ENCODE measurements around the gene TMEM123.
A peak's percentile ranks its signal among the peaks of the same experiment; 100 is the strongest.
"Not testable (repeated sequence)": the region's sequence is repeated elsewhere in the genome, so short reads cannot be mapped to it uniquely, and the experiment has no call there.

The TMEM123 gene

DNA sequence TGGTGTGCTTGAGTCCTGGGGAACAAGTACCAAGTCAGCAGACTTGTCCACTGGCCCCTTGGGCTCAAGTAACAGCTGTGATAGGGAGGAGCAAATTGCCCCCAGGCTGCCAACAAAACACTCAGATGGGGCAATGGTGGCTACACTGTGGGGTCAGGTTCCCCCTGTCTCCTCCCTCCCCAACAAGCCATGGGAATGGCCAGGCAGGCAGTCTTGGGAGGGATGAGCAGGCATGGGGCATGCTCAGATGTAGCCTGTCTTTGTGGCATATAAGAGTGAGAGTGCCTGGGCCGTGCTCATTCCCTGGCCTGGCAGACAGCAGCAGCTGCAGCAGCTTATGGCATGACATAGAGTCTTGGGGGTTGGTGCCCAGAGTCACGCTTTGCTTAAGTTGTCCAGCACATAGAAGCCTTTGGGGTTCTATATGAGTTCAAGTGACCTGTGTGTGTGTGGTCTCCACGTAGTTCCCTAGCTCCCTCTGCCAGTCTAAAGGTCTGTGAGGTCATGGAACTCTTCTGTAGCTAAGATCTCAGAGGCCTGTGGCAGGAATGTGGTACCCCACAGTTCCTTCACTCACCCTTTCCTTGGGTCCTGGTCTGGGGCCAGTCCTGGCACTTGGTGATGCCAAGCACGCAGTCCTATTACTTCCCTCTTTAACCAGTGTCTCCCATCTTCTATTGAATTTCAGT lies 60.9 kb downstream of the TMEM123 start:
- DNase-seq (ENCODE audit: low read depth): no peak

DNA sequence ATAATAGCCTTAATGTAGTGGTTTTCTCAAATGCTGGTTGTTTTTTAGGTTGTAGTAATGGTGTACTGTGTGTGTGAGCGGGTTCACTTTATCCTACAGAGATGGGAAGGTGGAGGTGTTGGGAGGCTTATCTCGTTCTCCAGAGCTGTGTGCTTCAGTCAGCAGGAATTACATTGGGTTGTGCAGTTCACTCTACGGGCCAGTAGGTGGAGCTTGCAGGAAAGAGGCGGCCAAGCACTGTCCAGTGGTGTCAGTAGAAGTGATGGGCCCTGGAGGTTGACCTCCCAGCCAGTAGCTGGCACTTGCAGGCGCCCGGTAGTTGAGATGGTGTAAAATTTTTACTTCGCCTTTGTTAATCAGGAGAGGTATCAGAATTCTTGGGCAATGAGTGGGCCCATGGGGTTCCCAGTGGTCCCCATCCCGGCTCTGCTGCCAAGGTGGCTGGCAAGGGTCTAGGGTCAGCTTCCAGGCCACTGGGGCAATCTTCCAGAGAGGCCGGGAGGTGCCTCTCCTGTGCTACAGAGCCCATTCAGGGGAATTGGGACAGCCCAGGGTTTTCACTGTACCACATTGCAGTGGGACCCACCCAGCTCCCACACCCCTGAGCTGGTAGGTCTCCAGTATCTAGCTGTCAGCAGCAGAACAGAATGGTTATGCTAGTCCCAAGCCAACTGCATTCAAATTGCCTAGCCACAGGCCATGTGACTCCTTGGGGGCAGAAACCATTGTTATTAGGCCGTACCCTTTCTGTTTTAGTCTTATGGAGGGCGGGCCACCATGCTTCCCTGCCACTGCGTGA lies 61.7 kb downstream of the TMEM123 start:
- DNase-seq (ENCODE audit: low read depth): peak; percentile 40

DNA sequence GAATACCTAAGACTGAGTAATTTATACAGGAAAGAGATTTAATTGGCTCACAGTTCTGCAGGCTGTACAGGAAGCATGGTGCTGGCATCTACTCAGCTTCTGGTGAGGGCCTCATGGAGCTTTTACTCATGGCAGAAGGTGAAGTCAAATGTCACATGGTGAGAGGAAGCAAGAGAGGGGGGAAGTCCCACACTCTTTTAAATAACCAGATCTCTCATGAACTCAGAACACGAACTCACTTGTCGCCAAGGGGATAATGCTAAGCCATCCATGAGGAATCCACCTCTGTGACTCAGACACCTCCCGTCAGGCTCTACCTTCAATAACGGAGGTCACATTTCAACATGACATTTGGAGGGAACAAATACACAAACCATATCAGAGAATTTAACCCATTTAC lies 63.3 kb downstream of the TMEM123 start:
- no peak for DNase-seq (ENCODE audit: low read depth)

DNA sequence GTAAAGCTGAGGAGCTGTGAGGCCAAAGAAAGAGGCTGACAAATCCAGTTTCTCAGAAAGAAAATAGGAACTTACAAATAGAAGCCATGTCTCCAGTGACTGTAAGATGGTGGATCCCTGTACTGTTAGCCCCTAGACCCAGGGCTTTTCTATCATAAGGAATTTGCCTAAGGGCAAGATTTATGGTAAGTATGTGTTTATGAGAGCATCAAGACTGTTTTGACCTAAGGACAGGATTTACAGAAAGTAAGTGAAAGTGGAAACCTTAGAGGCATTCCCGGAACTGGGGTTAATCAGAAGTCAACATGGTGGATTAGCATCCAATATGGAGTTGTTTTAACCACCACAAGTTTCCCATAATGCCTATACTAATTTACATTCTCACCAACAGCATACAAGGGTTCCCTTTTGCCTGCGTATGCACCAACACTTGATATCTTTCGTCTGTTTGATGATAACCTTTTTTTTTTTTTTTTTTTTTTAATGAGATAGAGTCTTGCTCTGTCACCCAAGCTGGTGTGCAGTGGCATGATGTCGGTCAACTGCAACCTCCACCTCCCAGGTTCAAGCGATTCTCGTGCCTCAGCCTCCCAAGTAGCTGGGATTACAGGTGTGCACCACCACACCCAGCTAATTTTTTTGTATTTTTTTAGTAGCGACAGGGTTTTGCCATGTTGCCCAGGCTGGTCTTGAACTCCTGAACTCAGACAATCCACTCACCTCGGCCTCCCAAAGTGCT lies 65.4 kb downstream of the TMEM123 start:
- no peak for DNase-seq (ENCODE audit: low read depth)

DNA sequence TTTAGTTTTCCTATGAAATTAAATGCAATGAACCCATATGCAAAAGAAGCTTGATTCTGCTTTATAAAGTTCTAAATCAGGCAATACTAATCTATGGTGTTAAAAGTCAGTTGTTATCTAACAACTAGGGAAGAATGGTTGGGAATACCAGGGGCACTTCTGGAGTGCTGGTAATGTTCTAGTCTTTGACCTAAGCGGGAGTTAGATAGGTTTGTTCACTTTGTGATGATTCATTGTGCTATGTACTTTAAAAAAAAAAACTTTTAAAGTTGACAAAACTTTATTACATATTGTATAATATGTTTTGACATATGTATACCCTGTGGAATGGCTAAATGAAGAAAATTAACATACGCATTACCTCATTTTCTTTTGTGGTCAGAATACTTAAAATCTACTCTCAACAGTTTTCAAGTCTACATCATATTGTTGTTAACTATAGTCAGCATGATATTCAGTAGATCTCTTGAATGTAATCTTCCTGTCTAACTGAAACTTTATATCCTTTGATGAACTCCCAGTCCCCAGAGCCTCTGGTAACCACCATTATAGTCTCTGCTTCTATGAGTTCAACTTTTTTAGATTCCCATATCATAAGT lies 66.3 kb downstream of the TMEM123 start:
- DNase-seq (ENCODE audit: low read depth): no peak

DNA sequence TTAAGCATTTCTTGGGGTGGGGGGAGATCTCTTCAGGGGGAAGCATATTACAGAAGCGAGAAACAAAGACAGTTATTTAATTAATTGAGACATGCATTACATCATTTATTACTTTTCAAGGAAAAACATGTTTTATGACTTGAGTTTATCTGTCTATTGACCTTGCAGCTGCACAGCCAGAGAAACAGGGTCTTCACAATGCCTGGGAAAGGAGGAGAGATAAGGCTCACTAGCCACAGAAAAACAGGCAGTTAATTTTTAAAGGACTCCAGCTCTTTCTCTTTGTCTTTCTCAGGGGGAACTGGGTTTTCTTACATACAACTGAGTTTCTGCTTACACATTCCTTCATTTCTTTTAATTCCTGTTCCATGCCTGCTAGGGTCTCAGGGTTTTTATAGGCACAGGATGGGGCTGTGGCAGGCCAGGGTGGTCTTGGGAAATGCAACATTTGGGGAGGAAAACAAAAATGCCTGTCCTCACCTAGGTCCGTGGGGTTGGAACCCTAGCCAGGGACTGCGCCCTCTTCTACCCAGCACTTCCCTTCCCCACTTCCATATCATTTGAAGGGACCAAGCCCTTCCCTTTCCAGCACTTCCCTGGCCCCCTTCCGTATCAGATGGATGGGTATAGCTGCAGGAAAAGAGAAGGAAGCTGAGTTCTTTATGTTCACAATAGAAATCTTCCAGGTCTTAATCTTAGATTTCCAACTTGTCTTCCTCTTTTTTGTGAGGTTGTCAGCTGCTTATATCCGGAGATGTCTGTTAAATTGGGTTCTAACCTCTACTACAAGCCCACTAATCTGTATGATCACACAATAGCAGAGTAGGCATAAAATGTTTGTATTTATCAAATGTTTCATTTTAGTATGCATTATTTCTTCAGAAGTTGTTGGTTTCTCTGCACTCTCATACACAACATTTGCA lies 67.2 kb downstream of the TMEM123 start:
- DNase-seq (ENCODE audit: low read depth): no peak

DNA sequence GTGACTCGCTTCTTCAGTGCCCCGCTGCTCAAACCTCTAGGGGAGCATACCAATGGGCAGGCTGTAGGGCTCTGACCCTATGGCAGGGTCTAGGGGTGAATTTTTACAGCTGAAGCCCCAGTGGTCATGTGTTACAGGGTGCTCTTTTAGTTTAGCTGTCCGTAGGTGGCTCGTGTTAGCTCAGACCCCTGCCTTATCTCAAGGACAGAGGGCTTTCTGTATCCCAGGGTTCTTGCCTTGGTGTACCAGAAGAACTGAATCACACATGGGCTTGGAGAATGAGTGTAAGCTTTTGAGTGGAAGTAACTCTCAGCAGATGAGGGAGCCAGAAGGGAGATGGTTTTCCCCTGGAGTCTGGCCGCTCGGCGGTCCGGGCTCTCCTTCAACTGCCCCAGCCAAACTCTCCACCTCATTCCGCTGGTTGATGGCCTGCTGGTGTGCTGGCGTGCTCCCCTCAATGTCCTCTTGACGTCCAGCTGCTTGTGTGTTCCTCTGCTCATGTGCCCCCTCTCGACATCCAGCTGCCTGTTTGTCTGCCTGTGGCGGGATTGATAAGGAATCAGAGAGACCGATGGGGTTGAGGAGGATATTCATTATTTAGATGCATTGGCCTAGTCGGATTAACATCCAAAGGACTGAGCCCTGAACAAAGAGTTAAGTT lies 68.0 kb downstream of the TMEM123 start:
- no peak for DNase-seq (ENCODE audit: low read depth)

DNA sequence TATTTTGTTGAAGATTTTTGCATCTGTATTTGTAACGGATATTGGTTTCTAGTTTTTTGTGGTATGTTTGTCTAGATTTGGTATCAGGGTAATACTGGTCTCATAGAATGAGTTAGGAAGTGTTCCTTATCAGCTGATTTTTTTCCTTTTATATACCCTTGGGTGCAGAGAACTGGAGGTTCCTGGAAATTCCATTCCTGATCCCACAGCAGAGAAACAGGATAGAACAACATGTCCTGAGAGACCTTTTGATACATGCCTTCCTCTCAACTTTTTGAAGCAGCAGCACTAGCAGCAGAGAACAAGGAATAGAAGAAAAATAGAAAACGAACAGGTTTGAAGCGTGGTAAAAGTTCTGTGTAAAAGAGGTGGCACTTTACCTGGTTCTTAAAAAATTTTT lies 68.7 kb downstream of the TMEM123 start:
- DNase-seq (ENCODE audit: low read depth): no peak

DNA sequence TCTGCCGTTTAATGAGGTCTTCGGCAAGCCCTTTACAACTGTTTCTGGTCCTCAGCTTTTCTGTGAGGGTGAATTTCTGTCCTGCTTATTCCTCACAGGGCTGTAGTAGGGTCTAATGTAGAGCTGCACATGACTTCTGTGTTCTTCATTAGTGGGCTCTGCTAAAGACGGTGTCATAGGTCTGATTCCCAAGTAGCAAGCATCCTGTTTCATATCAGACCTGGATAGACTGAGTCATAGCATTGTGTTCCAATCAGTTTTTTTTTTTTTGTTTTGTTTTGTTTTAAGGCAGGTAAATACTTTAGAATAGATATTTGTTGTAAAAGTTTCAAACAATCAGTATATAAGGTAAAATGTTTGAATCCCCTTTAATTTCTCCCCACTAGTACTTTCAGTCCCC lies 70.2 kb downstream of the TMEM123 start:
- DNase-seq (ENCODE audit: low read depth): no peak

DNA sequence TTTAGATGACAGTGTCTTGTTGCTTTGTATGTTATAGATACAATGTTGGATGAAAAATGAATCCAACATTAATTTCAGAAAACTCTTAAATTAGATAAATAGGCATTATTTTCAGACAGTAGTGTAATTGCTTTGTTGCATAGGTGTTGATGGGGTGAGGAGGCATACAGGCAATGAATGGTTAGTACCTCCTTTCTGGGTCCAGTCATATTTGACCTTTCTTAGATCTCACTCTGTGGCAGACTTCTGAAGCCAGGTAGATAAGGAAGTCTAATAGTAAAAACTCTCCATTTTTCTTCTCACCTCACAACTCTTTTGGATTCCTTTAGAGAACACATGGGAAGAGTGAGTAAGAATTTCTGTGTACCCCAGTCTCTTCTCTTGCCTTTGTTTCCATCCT lies 73.7 kb downstream of the TMEM123 start:
- DNase-seq (ENCODE audit: low read depth): no peak

DNA sequence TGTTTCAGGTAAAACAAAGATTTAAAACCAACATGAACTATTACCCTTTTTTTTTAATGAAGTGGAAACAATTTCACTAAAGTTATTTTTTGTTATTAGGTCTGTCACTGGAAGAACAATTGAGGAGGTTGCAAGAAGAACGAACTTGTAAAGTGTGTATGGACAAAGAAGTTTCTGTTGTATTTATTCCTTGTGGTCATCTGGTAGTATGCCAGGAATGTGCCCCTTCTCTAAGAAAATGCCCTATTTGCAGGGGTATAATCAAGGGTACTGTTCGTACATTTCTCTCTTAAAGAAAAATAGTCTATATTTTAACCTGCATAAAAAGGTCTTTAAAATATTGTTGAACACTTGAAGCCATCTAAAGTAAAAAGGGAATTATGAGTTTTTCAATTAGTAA lies 74.7 kb downstream of the TMEM123 start:
- no peak for DNase-seq (ENCODE audit: low read depth)

DNA sequence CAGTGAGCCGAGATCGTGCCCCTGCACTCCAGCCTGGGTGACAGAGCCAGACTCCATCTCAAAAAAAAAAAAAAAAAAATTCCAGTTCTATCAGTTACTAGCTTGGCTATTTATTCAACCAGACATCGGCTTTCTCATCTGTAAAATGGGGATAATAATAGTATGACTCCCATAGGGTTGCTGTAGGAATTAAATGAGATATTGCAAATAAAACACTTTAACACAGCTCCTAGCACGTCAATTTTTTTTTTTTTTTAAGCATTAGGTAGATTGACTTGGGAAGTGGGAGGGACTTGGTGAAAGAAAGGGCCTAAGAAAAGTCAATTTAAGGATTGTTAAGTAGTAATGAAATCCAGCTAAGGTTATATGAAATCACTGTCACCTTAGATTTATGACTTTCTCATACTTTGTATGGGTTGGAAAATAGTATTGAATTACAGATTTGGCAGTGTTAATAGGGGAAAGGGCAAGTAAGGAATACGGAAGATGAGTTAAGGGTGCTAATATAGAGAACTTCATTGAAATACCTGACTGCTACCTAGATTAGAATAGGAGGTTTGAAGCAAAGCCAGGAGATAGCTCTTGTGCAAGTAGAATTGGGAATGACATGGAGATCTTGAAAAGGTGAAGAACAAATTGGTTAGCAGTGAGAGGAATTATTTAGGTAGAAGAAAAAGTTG lies 76.7 kb downstream of the TMEM123 start:
- no peak for DNase-seq (ENCODE audit: low read depth)

DNA sequence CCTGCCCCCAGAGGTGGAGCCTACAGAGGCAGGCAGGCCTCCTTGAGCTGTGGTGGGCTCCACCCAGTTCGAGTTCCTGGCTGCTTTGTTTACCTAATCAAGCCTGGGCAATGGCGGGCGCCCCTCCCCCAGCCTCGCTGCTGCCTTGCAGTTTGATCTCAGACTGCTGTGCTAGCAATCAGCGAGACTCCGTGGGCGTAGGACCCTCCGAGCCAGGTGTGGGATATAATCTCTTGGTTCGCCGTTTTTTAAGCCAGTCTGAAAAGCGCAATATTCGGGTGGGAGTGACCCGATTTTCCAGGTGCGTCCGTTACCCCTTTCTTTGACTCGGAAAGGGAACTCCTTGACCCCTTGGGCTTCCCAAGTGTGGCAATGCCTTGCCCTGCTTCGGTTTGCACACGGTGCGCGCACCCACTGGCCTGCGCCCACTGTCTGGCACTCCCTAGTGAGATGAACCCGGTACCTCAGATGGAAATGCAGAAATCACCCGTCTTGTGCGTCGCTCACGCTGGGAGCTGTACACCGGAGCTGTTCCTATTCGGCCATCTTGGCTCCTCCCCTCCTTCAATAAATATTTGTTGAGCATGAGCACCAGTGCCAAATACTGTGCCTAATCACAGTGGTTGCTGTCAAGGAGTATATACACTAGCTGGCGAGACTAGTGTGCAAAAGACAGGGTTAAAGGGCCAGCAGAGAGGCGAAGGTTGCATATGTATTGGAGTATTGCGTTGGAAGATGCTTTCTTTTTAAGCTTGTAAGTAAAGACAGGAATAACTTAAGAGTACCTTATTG lies 77.7 kb downstream of the TMEM123 start:
- not testable (repeated sequence) for DNase-seq (ENCODE audit: low read depth)

DNA sequence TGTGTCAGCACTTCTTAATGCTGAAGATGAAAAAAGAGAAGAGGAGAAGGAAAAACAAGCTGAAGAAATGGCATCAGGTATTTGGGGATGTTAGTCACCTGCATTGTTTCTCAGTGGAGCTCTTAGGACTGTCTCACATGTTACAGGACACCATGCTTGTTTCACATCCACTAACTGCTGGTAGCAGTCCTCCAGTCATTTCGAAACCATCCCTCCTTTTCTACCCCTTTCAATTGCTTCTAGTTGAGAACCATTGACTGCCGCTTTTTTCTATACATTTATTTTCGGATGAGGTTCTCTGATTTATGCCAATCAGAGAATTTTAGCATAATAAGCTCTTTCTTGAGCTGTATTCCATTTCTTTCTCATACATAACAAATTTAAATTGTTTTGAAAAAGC lies 84.1 kb downstream of the TMEM123 start:
- DNase-seq (ENCODE audit: low read depth): no peak

DNA sequence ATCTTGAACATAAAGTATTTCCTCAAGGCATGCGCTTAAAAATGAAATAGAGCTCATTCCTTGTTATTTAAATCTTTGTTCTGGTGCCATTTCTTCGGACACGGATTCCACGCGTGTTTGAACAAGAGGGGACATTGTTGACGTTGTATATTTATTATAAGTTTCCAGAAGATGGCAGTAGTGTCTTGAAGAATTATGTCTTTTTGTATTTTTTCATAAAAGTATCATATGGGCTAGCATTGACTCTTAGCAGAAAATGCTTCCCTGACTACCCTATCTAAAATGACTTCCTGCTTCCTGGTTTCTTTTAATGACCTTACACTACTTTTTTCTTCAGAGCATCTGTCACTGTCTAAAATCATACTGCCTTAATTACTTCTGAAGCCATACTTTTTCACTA lies 85.2 kb downstream of the TMEM123 start:
- no peak for DNase-seq (ENCODE audit: low read depth)

DNA sequence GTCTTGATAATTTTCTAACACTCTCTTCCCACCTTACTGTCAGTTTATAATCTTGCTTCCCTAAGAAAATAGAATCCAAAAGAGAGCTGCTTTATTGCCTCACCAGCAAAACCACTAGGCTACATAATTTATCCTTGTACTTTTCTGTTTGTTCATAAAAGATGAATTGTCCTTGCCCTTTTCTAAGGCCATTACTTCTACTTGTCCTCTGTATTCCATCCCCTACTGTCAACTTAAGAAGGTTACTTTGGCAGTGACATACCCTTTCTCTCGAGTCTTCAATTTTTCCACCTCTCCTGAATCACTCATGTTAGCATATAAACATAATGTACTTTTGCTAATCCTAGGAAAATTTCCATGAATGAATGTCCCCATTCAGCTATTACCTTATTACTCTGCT lies 87.6 kb downstream of the TMEM123 start:
- DNase-seq (ENCODE audit: low read depth): no peak

DNA sequence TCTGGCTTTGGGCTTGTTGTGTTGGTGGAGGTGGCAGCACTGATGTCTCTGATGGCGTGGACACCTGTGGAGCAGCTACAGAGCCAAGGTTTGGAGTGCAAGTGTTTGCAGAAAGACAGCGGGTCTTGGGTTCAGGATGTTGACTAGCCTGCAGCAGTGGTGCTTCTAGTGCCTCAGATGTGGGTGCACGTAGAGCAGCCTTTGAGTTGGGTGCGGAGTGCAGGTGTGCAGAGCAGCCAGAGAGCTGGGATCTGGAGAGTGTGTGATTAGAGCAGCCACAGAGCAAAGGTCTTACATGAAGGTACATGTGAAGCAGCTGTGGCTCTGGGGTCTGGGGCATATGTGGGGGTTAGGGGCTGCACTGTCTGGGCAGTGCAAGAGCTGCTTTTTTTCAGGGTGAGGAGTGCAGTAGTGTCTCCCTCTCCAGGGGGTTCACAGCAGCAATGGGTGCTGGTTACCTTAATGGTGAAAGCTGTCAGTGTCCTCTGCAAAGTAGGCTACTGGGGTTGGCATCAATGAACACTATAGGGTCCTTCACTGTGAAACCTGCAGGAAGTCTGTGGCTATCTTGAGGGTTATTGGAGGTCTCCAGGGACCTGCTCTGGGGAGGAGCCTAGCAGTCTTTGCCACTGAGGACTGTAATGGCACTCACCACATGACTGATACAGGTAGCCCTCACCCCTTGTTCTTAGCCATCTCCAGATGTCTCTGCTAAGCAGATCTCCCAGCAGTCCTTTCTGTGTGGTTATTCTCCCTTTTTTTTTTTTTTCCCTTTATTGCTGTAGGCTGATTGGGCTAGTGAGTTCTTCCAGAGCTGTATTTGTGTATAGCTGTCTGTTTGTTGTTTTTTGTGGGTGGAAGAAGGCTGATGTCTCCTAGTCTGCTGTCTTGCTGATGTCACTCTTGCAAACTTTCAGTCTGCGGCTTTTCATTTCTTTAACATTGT lies 91.2 kb downstream of the TMEM123 start:
- no peak for DNase-seq (ENCODE audit: low read depth)

DNA sequence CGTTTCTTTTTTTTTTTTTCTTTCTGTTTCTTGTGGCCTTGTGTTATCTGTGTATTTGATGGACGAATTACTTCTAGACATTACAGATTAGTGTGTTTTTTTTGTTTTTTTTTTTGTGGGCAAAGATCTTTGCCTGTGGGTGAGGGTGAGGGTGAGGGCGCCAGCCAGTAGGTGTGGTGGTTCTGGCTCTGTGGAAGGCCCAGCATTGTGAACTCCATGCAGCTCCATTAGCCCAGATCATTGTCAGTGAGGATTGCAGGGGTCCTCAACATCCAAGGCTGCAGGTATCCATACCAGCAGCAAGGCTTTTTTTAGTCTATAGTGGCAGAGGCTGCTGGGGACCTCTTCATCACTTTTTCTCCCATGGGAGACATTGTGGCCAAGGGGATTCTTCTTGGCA lies 91.9 kb downstream of the TMEM123 start:
- no peak for DNase-seq (ENCODE audit: low read depth)
